SJCRH30 (cell line): ENCODE measurements around the gene CRYGN. TPM values are rescaled to one million over a fixed set of nuclear protein-coding genes. Genes with fewer than 3 reads are reported as not detected.

Experiments used
- DNase-seq, 2 experiments: peaks; one replicate each; pipeline ENCODE4 v3.0.0-alpha.2; 2015 to 2020
- H3K27ac ChIP-seq: fragments of 250-450 bp; sonication (Bioruptor Pico); 2 replicates; pipeline ENCODE4 v1.5.1; 2020; ENCODE audit warnings: mild to moderate bottlenecking, moderate library complexity
- H3K27me3 ChIP-seq: fragments of 250-450 bp; sonication (Bioruptor Pico); 2 replicates; pipeline ENCODE4 v1.5.1; 2020; ENCODE audit warnings: mild to moderate bottlenecking, moderate library complexity
- H3K36me3 ChIP-seq: fragments of 250-450 bp; sonication (Bioruptor Pico); 2 replicates; pipeline ENCODE4 v1.5.1; 2020; ENCODE audit warnings: mild to moderate bottlenecking, moderate library complexity
- H3K4me1 ChIP-seq: fragments of 250-450 bp; sonication (Bioruptor Pico); 2 replicates; pipeline ENCODE4 v1.5.1; 2020; ENCODE audit warnings: mild to moderate bottlenecking, moderate library complexity
- H3K4me3 ChIP-seq: fragments of 250-450 bp; sonication (Bioruptor Pico); 2 replicates; pipeline ENCODE4 v1.5.1; 2020; ENCODE audit warnings: mild to moderate bottlenecking, moderate library complexity
- H3K9me3 ChIP-seq: fragments of 250-450 bp; sonication (Bioruptor Pico); replicated peaks from 2 replicates; pipeline ENCODE4 v1.5.1; 2020; ENCODE audit warnings: mild to moderate bottlenecking, moderate library complexity
- total RNA-seq: library from RNA; depleted of rRNA; stranded (reverse); fragments of >200 nt; shearing (Covaris generic); gene quantifications from 2 replicates; pipeline ENCODE4 v1.2.3, GENCODE V29; 2014

Gene CRYGN
- total RNA-seq, 1 experiment from 2014 or later = not detected

DNA sequence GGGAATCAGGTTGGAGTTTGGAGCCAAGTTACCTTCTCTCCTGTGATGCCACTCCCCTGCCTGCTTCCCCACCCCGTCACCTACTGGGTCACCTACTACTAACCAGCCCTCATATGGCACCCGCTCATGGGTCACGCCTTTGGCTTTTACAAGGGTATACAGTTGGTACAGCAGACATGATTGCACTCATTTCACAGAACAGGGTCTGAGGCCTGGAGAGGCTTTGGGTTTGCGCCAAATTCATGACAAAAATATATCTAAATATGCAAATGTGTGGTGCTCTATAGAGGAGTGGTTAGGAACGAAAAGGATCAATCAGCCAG is 10.7 kb downstream of the CRYGN start:
- H3K4me1 ChIP-seq = peaks cover 37% of the 10 kb centered on the region
- no peaks in the 10 kb centered on the region; the same call in 1 of the 2 replicates for H3K9me3 ChIP-seq
- no peak overlapping the region for H3K4me3 ChIP-seq
- H3K27me3 ChIP-seq = peaks cover 19% of the 10 kb centered on the region; the same call in 1 of the 2 replicates
- DNase-seq = no peak
- H3K27ac ChIP-seq = no peak overlapping the region
- no peaks in the 10 kb centered on the region for H3K36me3 ChIP-seq

- Histone ChIP-seq H3K4me3 (no peak overlapping the region), H3K4me1 (peaks cover 37% of the 10 kb centered on the region), H3K9me3 (no peaks in the 10 kb centered on the region; the same call in 1 of the 2 replicates), H3K36me3 (no peaks in the 10 kb centered on the region), H3K27me3 (peaks cover 15% of the 10 kb centered on the region; the same call in 1 of the 2 replicates), H3K27ac (no peak overlapping the region)
- DNase-seq = peak; percentile 57 to 69
These were observed 11.3 kb downstream of the CRYGN start for GRCh38 chr7:151428378-151429236.

DNA sequence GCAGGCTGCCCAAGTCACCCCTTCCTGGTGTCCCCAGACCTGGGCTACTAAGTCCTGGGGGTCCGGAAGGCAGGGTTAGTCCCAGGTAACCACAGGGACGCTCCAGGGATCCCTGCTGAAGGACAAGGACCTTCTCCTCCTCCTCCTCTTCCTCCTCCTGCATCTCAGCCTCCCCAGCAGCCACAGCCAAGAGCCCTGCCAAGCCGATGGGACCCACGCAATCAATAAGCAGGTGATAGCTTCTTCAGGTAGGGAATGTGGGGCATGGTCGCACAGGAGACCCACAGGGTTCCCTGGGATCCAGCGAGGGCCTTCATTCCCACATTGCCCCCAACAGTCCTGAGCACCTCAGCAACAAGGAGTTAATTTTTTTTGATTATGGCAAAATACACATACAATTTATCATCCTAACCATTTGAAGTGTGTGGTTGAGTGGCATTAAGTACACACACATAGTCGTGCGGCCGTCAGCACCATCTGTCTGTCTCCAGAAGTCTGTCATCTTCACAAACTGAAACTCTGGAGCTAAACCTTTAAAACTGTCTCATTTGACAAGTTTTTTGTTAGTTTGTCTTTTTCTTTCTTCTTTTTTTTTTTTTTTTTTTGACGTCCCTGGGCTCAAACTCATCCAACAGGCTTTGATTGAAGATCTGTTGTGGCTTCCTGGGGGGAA is 12.1 kb downstream of the CRYGN start:
- Histone ChIP-seq H3K4me1 (peaks cover 37% of the 10 kb centered on the region), H3K4me3 (no peak overlapping the region), H3K9me3 (no peaks in the 10 kb centered on the region; the same call in 1 of the 2 replicates), H3K27me3 (peaks cover 8% of the 10 kb centered on the region; the same call in 1 of the 2 replicates), H3K36me3 (no peaks in the 10 kb centered on the region), H3K27ac (no peak overlapping the region)
- DNase-seq = no peak

DNA sequence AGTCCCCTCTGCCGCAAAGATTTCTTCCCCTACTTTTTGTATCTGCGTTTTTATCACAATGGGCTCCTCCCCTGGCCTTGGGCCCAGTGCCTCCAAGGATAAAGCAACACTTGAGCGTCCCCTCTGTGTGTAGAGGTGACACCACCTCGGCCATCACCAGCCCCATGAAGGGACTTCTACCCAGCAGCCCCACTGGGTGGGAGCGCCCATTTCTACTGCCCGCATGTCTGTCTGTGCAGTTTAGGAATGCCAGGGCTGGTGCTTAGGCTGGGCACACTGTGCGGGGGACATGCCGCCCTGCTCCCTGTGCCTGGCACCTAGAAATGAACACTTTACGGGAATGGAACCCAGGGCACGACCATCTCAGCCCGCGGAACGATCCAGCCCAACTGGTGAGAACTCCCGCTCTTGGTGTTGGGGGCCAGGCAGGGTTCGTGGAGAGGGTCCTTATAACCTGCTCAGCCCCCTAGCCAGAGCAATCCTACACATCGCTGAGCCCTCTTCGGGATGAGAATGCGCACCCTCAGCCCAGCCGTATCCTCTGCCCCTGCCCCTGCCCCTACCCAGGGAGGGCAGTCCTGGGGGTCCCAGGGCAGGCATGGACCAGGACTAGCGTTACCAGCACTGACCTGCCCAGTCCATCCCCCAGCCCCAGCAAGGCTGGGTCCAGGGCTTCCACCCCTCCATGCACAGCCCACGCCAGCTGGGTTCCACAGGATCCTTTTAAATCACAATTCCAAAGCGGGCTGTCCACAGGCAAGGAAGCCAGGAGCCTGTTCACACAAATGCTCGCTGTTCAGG is 12.8 kb downstream of the CRYGN start:
- Histone ChIP-seq H3K27ac (no peak overlapping the region), H3K4me3 (no peak overlapping the region), H3K27me3 (peaks cover 8% of the 10 kb centered on the region; the same call in 1 of the 2 replicates), H3K9me3 (peaks cover 5% of the 10 kb centered on the region; the same call in 1 of the 2 replicates), H3K4me1 (peaks cover 37% of the 10 kb centered on the region), H3K36me3 (no peaks in the 10 kb centered on the region)
- no peak for DNase-seq

GRCh38 chr7:151426441-151426903 is 13.5 kb downstream of the CRYGN start:
- H3K9me3 ChIP-seq = peaks cover 5% of the 10 kb centered on the region; the same call in 1 of the 2 replicates
- H3K27ac ChIP-seq = no peak overlapping the region
- H3K36me3 ChIP-seq = no peaks in the 10 kb centered on the region
- H3K4me1 ChIP-seq = peaks cover 37% of the 10 kb centered on the region
- peaks cover 8% of the 10 kb centered on the region; the same call in 1 of the 2 replicates for H3K27me3 ChIP-seq
- peak; percentile 85 to 90 for DNase-seq
- H3K4me3 ChIP-seq = no peak overlapping the region

DNA sequence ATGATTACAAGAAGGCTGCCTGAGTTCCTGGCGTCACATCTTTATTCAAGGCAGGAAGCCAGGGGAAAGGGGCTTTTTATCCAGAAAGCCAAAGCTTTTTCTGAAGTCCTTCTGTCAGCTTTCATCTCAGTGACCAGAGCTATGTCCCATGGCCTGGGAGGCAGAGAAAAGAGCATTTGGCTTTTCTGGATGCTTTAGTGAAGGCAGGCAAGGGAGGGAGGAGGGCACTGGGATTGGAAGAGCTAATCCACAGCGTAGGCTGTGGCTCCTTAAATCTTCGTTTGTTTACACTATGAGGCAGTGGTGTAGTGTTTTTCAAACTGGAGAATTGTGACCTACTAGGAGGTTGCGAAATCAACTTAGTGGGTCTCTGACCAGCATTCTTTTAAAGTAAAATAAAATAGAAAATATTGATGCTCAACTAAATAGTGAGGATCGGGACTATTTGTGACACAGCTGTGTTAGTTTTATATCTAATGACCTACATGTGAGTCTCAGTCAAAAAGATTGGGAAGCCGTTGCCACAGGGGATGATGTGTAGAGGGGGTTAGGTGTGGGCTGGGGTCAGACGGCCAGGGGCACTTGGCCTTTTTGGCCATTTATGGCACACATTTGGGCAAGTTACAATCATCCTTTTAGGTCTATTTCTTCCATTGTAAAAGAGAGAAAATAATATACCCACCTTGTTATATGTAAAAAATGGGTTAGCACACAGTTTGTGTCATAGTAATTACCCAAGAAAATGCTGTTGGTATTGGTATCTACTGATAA is 14.1 kb downstream of the CRYGN start:
- H3K36me3 ChIP-seq = no peaks in the 10 kb centered on the region
- H3K4me3 ChIP-seq = no peak overlapping the region
- peak in 1 of 2 experiments; percentile 56 for DNase-seq
- no peak overlapping the region for H3K27ac ChIP-seq
- H3K27me3 ChIP-seq = peaks cover 8% of the 10 kb centered on the region; the same call in 1 of the 2 replicates
- H3K4me1 ChIP-seq = peaks cover 37% of the 10 kb centered on the region
- peaks cover 5% of the 10 kb centered on the region; the same call in 1 of the 2 replicates for H3K9me3 ChIP-seq

DNA sequence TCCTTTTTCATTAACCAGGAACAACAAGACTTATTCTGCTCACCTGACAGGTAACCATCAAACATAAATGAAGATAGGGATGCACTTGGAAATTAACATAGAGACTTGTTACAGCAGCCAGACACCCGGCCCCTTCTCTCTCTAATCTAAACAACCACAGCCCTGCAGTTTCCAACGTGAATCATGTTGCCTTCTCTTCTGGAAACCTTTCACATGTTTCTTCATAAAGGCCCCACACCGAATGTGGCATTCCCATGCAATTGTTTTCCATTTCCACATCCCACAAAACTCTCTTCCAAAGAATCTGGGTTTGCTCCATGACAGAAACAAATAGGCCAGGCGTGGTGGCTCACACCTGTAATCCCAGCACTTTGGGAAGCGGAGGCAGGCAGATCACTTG is 15.1 kb downstream of the CRYGN start:
- Histone ChIP-seq H3K36me3 (no peaks in the 10 kb centered on the region), H3K4me3 (no peak overlapping the region), H3K4me1 (peaks cover 37% of the 10 kb centered on the region), H3K9me3 (peaks cover 5% of the 10 kb centered on the region), H3K27ac (no peak overlapping the region), H3K27me3 (peaks cover 8% of the 10 kb centered on the region; the same call in 1 of the 2 replicates)
- DNase-seq = no peak

- DNase-seq = no peak
- H3K4me3 ChIP-seq = no peak overlapping the region
- no peak overlapping the region for H3K27ac ChIP-seq
- no peaks in the 10 kb centered on the region for H3K36me3 ChIP-seq
- H3K9me3 ChIP-seq = peaks cover 8% of the 10 kb centered on the region
- H3K27me3 ChIP-seq = peaks cover 8% of the 10 kb centered on the region; the same call in 1 of the 2 replicates
- peaks cover 34% of the 10 kb centered on the region for H3K4me1 ChIP-seq
These were observed 16.0 kb downstream of the CRYGN start for GRCh38 chr7:151423936-151424335.

DNA sequence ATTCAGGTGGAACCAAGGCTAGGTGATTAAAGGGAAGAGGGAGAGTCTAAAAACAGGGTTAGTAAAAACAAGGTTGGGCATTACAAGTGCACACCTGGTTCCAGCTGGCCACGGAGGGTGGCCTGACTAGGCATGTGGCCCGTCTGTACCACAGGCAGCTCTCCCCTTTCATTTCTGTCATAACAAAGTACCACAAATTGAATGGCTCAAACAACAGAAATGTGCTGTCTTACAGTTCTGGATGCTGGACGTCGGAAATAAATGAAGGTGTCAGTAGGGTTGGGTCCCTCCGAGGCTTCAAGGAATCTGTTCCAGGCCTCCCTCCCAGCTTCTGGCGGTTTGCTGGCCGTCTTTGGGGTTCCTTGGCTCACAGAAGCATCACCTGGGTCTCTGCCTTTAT is 16.7 kb downstream of the CRYGN start:
- DNase-seq = no peak
- H3K4me1 ChIP-seq = peaks cover 28% of the 10 kb centered on the region

GRCh38 chr7:151422212-151422611 is 17.7 kb downstream of the CRYGN start:
- Histone ChIP-seq H3K4me1 (peaks cover 18% of the 10 kb centered on the region), H3K9me3 (peaks cover 8% of the 10 kb centered on the region), H3K27me3 (peaks cover 8% of the 10 kb centered on the region; the same call in 1 of the 2 replicates), H3K4me3 (no peak overlapping the region), H3K36me3 (no peaks in the 10 kb centered on the region), H3K27ac (no peak overlapping the region)
- DNase-seq = no peak

More for the DNA sequence above, 16.7 kb downstream of the CRYGN start:
- H3K9me3 ChIP-seq = peaks cover 8% of the 10 kb centered on the region
- no peak overlapping the region for H3K4me3 ChIP-seq
- H3K36me3 ChIP-seq = no peaks in the 10 kb centered on the region
- peaks cover 8% of the 10 kb centered on the region; the same call in 1 of the 2 replicates for H3K27me3 ChIP-seq
- H3K27ac ChIP-seq = no peak overlapping the region

DNA sequence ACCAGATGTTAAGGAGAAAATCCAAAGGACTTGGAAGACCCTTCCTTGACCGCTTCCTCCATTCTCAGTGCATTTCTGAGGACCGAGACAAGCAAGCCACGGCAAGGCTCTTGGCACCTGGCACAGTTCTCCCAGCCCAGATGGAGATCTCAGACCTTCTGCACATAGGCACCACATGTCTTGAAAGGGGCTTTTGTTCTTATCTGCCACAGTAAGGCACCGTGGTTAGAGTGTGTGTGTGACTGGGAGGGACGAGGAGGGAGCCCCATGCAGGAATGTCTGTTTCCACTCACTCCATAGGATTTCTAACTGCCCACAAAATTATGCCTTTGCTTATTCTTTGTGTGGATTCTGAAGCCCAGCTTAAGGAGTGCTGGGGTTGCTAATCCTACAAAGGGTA is 19.8 kb downstream of the CRYGN start:
- H3K9me3 ChIP-seq = peaks cover 8% of the 10 kb centered on the region
- H3K4me3 ChIP-seq = no peak overlapping the region
- no peak overlapping the region for H3K27ac ChIP-seq
- no peaks in the 10 kb centered on the region for H3K36me3 ChIP-seq
- DNase-seq = peak in 1 of 2 experiments; percentile 43
- peaks cover 6% of the 10 kb centered on the region; the same call in 1 of the 2 replicates for H3K27me3 ChIP-seq
- H3K4me1 ChIP-seq = no peaks in the 10 kb centered on the region

GRCh38 chr7:151416941-151417315 is 23.0 kb downstream of the CRYGN start:
- no peak overlapping the region for H3K27ac ChIP-seq
- peaks cover 4% of the 10 kb centered on the region for H3K27me3 ChIP-seq
- H3K36me3 ChIP-seq = no peaks in the 10 kb centered on the region
- H3K4me1 ChIP-seq = no peaks in the 10 kb centered on the region
- H3K4me3 ChIP-seq = no peak overlapping the region
- peak; percentile 31 to 47 for DNase-seq
- peaks cover 3% of the 10 kb centered on the region for H3K9me3 ChIP-seq

DNA sequence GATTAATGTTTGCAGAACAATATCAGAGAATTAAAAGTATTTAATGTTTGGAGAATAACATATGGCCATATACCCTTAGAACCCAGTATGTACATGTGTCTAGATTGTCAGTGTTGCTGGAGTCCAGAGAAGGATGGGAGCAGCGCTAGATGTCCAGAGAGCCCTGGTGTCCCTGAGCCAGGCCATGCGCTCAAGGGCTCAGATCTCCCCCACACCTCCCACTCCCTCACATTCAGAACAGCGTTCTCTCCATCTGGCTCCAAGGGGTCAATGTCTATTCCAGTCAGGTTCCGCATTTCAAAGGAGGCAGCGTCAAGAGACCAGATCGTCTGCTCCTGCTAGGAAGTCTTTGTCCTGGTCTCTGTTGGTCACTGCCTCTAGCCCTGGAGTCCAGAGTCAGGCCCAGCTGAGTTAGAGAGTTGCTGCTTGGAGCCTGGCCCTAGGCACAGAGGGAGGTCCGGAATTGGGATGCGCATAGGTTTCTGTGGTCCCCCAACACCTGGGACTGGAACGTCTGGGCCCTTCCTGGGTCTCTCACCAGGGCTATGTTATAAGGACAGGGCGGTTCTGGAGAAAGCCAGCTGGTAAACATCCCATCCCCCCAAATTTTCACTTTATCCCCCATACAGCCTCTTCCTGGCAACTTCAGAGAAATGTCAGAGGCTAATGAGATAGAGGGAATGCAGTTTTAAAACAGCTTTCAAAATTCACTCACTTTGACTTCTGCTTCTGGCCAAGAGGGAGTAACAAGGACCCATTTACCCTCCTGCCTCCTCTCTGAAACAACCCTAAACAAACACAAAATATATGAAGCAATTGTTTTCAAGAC is 23.6 kb downstream of the CRYGN start:
- peaks cover 3% of the 10 kb centered on the region for H3K9me3 ChIP-seq
- no peaks in the 10 kb centered on the region for H3K4me1 ChIP-seq
- H3K4me3 ChIP-seq = no peak overlapping the region
- no peak for DNase-seq
- H3K27me3 ChIP-seq = peaks cover 9% of the 10 kb centered on the region
- H3K36me3 ChIP-seq = no peaks in the 10 kb centered on the region
- no peak overlapping the region for H3K27ac ChIP-seq
